NCI-H1105 treated with DMSO at 0.1 percent for 48 hours (cell line): ENCODE measurements around the gene PRRG3.
"Not testable (repeated sequence)": the region's sequence is repeated elsewhere in the genome, so short reads cannot be mapped to it uniquely, and the experiment has no call there.

Source experiments
- DNase-seq: peaks from one replicate; lab custom pipeline; 2025; lab: John Stamatoyannopoulos, UW

The PRRG3 gene

DNA sequence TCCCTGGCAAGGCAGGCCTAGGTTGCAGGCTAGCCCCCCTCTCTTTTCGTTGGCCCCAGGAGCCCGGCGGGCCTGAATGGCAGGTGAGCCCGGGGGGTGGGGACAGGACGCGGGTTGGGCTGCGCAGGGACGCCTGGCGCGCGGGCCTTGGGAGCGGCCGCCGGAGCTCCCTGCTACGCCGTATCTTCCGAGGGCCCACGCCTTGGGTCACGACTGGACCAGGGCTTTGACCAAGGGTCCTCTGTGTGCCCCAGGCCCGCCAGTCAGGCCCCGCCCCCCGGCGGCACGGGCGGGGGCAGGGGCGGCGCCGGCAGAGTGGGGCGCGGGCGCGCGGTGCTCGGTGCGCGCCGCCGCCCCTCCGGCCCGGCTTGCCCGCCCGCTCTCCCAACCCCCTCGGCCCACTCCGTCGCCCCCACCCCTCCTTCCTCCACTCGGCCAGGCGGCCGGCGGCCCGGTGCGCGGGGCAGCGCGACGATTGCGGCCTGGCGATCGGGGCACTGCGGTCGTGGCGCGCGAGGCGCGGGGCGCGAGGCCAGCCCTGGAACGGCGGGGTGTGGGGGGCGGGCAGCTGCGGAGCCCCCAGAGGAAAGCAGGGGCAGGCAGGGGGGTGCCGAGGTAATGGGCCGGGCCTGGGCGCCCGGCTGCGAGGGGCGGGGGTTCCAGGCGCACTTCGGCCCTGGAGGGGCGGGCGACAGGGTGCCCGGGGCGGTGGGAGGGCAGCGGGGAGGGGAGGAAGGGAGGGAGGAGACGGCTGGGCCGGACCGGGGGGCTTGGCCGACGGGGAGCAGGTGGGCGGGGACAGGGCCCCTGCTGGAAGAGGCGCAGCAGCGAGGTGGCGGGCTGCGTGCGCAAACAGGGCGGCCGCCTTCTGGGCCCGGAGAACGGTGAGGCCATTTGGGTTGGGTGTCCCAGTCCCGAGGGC is at the start of gene PRRG3:
TSS of gene PRRG3 (plus strand) at position 798 of the 922 bp plus-strand sequence. CDS start 3,357 bp downstream, outside the sequence.
- no peak for DNase-seq

DNA sequence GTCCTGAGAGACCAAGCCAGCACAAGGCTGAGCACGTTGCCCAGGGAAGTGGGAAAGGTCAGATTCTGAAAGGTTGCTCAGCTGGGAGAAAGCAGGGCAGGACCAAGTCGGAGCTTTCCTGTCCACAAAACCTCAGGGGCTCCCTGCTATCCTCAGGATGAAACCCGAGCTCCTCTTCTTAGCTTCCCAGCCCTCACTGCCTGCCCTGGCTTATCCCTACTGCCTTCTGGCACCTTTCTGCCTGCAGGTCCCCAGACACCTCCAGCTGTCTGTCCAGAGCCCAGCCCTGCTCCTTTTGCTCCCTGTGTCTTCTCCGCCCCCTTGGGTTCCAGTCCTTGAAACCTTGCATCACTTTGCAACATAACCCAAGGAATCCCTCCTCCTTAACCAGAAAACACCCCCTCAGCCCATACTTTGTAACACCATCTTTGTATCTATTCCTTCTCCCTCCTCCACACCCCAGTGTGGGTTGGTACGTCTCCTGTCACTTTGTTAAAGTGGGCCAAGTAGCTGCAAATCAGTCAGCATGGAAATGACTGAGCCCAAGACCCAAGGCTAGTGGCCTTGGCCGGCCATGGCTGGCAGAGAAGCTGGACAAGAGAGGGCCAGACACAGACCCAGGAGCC is 20.0 kb upstream of the PRRG3 start:
- DNase-seq, result no peak

DNA sequence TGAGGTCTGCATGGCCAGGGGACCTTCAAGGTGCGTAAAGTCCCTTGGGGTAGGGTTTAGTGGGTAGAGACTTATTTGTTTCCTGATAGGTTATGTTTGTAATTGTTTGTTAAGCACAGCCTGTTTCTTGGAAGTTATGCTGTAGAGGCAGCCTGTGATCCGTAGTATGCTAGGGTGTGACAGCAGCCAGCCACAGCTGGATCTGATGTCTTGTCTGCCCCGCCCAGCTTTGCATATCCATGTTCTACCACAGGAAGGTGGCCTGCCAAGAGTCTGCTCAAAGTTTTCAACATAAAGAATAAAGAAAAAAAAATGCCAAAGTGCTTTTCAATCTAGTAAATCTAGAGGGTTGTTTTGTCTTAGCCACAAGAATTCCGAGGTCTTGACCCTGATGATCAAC is 19.1 kb upstream of the PRRG3 start:
- no peak for DNase-seq

DNA sequence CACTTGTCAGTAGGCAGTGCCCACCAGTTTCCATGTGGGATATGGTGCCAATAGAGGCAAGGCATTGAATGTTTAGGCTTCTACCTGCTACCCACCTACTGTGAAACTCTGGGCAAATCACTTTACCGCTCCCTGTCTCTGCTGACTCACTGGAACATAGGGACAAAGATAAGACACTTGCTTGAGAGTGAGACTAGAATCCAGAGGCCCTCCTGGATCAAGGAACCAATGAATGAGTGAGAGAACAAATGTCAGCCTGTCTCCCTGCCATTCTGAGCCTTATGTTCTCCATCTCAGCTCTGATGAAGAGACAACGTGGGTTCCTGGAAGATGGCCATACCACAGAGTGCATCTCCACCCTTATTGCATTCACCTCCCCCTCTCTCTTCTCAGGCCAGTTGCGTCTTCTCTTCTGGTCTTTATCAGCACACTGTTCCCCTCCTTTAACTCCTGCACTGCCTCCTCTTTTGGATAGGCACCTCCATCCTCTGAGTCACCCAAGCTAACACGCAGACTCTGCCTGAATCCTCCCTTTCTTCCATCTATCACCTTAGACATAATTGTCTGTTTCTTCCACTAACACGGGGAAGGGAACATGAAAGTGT is 15.4 kb upstream of the PRRG3 start:
- no peak for DNase-seq

DNA sequence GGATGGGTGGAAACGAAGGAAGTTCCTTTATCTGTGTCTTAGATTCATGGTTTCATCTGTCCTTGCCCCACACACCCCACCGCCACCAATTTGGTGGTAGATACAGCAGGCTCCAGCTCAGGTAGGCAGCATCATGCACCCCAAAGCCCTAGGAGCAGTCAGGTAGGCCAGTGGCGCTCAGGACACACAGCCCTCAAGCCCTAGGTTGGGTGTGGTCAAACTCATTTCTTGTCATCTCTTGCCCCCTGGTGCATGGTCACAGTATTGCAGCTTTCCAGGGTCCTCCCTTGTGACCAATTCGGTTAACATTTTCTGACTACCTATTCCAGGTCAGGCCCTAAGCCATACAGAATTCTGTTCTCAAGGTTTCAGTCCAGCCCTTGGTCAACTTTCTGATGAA is 14.5 kb upstream of the PRRG3 start:
- DNase-seq, result peak; percentile 57

DNA sequence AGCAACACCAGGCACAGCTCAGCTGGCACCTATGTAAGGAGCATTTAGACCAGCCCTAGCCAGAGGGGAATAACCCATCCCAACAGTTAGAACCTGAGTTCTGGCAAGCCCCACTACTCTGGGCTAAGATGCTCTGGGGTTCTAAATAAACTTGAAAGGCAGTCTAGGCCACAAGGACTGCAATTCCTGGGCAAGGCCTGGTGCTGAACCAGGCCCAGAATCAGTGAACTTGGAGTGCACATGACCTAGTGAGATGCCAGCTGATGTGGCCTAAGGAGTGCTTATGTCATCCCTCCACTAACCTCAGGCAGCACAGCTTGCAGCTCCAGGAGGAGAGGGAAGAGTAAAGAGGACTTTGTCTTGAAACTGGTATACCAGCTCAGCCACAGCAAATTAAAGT is 7.6 kb upstream of the PRRG3 start:
- no peak for DNase-seq

DNA sequence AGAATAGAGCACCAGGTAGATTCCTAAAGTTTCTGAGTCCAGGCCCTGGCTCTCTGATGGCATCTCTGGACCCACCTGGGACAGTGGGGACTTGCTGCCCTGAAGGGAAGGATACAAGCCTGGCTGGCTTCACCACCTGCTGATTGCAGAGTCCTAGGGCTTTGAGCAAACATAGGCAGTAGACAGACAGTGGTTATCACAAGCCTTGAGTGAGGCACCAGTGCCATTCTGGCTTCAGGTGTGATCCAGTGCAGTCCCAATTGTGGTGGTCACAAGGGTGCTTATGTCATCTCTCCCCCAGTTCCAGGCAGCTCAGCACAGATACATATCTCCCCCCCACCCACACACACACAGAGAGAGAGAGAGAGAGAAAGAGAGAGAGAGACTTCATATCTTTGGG is 6.6 kb upstream of the PRRG3 start:
- no peak for DNase-seq

DNA sequence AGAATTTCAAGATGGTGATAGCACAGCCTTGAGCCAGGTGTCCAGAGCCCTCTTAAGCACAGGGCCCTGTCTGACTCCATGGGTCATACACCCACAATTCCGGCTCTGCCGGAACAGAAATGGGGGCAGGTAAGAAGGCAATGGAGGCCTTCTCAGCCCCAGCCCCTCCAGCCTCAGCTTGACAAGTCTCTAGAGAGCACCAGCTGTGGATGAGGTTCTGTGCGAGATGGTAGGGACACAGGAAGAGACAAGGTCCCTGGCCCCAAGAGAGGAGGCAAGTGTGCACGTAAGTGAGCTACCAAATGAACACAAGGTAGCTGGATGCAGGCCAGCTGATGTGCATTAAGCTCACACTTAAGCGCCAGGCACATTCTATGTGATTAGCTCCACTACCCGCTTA is 2.4 kb upstream of the PRRG3 start:
- DNase-seq, result no peak

DNA sequence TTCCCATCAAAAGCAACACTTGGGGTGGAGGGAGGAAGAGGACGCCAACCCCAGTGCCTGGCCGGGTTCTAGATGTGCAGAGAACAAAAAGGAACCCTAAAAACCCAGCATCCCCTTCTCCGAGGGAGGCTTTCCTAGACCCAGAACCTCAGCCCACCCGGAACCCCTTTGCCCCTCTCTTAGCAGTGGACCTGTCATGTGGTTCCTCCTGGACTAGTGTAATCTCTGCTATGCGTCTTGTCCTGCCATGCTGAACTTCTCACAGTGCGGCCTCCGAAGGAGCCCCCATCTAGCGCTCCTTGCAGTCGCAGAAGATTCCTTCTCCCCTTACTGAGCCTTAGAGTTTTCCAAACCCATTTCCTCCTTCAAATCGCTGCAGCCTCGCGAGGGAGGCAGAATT is 1.1 kb upstream of the PRRG3 start:
- no peak for DNase-seq

DNA sequence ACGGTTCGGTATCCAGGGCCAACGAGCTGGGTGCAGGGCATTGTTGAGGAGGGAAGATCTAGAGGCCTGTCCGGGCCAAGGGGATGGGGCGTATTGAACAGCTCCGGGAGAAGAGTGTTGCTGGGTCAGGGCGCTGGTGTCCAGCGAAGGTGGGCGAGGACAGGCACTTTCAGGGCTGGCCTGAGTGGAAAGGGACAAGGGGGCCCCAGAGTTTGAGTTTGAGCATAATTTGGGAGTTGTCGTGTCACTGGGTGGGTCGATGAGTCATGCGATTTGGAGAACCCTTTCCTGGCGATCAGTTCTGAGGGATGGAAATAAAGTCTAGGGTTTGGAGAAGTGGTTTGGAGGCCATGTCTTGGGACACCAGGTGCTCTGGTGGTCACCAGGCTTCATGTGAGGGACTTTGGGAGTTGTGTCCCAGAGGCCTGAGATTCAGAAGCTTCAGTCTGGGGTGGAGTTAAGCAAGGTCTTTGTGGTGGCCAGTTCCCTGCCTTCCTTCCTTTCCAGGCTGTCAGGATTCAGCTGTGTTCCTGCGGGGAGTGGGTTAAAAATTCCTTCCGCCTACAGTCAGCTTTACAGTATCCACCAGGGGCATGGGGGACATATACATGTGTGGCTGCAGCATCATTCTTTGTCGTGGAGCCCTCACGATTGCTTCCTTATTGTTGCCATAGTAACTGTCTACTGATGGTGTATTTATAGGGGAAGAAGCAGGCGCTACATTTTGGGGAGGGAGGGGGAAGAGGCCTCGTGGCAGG is 504 bp downstream of the PRRG3 start:
- no peak for DNase-seq

DNA sequence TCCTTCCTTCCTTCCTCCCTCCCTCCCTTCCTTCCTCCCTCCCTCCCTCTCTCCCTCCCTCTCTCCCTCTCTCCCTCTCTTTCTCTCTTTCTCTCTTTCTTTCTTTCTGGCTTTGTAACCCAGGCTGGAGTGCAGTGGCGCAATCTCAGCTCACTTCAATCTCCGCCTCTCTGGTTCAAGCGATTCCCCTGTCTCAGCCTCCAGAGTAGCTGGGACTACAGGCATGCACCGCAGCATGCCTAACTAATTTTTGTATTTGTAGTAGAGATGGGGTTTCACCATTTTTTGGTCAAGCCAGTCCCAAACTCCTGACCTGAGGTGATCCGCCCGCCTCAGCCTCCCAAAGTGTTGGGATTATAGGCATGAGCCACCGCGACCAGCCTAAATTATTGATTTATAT is 1.8 kb downstream of the PRRG3 start:
- not testable (repeated sequence) for DNase-seq

DNA sequence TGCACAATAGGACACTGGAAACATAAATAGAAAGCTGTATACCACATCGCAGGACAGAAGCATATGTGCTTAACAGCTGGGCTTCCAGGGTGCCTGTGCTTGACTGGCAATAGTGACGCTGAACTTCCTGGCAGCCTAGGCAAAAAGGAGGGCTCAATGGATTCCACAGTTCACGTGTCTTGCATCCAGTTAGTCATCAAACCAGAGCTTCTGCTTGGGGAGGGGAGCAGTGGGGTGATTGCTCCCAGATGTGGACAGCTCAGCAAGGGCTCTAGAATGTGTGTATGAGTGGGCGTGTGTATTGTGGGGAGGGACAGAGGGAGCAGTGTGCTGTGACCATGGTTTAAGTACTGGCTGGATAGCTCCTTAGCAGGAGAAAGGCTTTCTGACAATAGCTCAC is 2.3 kb downstream of the PRRG3 start:
- no peak for DNase-seq

DNA sequence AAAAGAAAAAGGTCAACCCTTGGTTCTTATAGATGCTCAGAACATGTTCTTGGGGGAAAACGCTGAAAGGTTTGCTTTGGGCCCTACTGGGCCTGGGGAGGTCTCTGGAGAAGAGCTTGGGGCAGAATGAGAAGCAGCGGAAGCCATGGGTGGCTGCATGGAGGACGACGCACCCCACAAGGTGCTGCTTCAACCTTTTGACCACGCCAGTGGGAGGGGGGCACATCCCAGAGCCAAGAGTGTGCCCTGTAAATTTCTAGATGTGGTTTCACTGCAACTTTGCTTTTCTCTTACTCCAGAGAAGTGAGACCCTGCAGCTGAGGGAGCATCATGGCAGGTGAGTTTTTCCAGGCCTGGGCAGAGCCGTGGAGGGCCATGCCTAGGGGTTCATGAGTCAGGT is 3.2 kb downstream of the PRRG3 start:
- no peak for DNase-seq

DNA sequence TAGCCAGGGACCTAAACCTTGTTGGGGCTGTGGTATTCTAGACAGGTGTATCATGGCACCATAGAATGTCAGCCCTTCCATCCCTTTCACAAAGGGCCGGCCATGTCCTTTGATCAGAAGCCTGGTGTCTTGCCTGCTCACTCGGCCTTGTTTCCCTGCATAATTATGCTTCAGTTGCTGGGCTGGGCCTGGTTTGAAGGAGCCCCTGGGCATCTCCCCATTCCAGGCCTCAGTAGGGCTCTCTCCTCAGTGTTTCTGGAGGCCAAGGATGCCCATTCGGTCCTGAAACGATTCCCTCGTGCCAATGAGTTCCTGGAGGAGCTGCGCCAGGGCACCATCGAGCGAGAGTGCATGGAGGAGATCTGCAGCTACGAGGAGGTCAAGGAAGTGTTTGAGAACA is 4.5 kb downstream of the PRRG3 start:
- no peak for DNase-seq

DNA sequence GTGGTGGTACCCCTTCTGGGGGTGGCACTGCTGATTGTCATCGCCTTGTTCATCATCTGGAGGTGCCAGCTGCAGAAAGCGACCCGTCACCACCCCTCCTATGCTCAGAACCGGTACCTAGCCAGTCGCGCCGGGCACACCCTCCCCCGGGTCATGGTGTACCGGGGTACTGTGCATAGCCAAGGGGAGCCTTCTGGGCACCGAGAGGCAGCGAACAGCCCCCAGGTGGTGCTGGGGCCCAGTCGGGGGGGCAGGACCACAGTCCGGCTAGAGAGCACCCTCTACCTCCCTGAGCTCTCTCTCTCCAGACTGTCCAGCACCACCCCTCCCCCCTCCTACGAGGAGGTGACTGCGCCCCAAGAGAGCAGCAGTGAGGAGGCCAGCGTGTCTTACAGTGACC is 5.3 kb downstream of the PRRG3 start:
- no peak for DNase-seq

DNA sequence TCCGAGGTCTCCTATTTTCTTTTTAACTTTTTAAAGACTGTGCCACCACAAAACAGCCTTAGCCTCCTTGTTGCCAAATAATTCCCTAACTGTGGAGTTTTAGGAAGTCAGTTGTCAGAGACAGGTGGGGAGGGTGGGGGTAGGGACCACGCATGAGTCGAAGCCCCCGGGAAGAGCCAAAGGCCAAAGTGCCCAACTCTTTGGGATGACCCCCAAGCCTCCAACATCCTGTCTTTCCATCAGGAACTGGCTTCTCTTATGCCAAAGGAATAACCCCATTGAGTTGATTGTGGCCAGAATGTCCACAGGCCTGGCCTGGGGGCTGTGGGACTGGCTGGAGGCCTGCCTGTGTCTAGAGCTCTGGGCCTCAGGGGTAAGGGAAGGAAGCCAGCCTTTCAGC is 5.8 kb downstream of the PRRG3 start:
- no peak for DNase-seq

DNA sequence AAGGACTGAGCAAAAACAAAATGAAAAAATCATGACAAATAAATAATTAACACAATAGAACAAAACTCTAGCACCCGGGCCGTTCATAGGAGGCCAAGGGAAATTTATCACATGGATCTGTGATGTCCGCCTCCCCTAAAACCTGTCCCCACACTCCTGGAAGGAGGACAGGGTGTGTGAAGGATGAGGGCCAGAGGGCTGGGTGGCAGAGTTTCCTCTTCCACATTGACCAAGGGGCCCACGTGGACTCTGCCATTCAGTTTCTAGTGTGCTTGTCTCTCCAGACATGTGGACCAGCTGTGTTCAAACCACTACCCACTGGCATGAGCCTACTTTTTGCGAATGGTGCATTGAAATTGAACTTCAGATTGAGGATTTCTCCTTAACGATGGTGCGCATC is 6.3 kb downstream of the PRRG3 start:
- no peak for DNase-seq

DNA sequence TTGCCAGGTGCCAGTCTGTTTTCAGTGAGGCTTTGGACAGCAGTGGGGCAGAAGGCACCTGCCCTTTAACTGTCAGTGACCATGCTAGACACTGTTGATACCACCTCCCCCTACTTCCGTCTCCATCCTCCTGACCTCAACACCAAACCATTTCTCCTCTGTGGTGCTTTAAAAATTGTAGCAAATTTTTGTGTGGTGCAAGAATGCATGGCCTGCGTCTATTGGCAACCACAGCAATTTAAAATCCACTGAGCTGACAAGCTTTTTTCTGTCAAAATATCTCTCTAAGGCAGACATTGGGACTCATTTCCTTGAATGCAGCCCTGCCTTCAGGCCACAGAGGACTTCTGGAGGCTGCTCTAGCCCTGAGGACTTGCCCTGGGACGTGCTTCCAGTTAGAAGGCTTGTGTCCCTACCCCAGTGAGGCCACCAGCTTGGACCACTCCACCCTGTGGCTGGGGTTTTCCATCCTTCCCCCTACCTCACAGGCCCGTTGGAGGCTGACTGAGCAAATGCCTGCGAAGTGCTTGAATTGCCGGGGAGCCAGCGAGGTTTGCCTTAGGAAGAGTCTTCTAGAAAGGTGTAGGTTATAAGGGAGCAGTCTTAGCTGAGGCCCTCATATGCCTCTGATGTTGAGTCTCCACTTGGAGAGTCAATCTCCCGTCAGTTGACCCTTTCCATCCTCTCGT is 6.9 kb downstream of the PRRG3 start:
- DNase-seq, result no peak

DNA sequence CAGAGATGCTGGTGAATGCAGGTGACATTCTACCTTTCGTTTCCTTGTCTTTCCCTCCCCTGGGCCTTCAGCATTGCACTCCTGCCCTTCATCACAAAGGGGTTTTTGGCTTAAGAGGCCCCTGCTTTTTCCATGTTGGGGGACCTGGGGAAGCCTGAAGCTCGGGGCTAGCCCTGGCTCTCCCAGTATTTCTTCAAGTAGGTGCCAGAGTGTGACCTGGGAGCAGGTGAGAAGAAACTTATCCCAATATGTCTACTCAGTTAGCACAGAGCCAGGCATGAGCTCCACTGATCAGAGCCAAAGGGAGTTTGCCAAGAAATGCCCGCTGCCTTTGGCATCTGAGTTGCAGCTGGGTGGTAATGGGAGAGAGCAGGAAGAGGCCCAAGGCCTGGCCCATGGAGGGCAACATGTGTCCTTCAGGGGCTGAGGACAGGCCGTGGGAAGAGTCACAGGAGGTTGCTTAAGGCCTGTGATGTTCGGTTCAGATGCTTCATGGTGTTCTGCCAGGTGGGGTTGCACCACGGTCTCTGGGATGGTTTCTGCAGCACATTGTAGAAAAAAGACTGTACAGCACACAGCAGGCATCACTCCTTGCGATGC is 7.6 kb downstream of the PRRG3 start:
- DNase-seq, result no peak

DNA sequence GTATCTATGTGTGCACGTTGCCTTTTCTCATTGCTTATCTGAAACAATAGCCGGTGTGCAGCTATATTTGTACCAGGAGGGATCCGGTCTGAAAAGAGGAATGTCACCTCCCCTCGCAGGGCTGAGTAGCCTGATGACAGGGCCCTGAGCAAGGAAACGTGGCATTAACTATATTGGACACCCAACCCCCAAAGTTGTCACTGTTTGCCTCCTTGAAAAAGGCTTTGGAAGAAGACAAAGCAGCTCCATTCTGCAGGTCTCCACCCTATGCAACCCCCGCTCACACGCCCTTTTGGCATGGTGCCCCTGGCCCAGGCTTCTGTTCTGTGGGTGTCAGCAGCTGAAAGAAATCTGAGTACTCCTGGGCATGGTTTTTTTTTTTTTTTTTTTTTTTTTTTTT is 8.2 kb downstream of the PRRG3 start:
- DNase-seq, result peak; percentile 85

DNA sequence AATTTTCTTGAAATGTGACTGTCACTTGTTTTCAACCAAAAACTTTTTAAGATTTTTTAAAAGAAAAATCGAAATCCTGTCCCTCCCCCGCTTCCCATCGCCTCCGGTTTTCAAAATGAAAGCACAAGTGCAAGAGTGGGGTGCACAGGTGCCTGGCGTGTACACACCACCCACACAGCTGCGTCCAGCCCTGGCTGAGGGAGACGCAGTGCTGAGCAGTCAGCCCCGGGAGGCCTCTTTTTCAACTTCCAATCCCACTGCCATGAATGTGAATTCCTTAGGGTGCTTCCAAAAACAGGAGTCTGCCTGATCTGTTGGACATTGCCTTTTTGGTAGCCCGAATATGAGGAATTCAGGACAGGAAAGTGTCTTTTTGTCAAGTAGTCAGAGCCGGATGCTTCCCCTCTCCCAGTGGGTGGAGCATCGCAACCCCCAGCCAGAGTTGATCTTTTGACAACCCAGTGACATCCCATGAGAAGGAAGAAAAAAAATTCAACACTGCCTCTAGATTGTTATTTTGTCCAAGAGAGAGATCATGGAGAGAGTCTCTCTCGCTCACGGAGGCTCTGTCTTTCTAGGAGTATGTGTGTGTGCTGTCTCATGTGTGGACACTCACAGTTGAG is 8.9 kb downstream of the PRRG3 start:
- peak; percentile 51 for DNase-seq
